HG03159 (cell line): Measurements from ENCODE around the gene TEX264.
A peak's percentile ranks its signal among the peaks of the same experiment; 100 is the strongest.
"Not testable (repeated sequence)": the region's sequence is repeated elsewhere in the genome, so short reads cannot be mapped to it uniquely, and the experiment has no call there.

Experiments used
- ATAC-seq: cut with Tn5 transposase; IDR thresholded peaks from one replicate; pipeline ENCODE4 v1.9.1; 2021; ENCODE audit warnings: mild to moderate bottlenecking, moderate library complexity; ENCODE audit not compliant: unreplicated experiment

Gene TEX264

GRCh38 chr3:51670823-51671733 lies at the start of gene TEX264:
Gene TEX264, plus strand, starts transcription at chr3:51671252. Its CDS starts 3,053 bp downstream, at chr3:51674305.
- ATAC-seq = peak; percentile 69

GRCh38 chr3:51622413-51622812 lies 48.6 kb upstream of the TEX264 start:
- no peak for ATAC-seq

GRCh38 chr3:51622868-51623267 lies 48.2 kb upstream of the TEX264 start:
- no peak for ATAC-seq

- ATAC-seq = no peak
Measured at GRCh38 chr3:51630513-51630912, 40.5 kb upstream of the TEX264 start.

GRCh38 chr3:51637144-51637940 lies 33.7 kb upstream of the TEX264 start:
- no peak for ATAC-seq

- ATAC-seq = peak; percentile 67
Measured at GRCh38 chr3:51637941-51638471, 33.0 kb upstream of the TEX264 start.

GRCh38 chr3:51642462-51642861 lies 28.6 kb upstream of the TEX264 start:
- no peak for ATAC-seq

GRCh38 chr3:51646091-51646490 lies 25.0 kb upstream of the TEX264 start:
- no peak for ATAC-seq

- not testable (repeated sequence) for ATAC-seq
Measured at GRCh38 chr3:51652103-51652502, 18.9 kb upstream of the TEX264 start.

GRCh38 chr3:51653409-51653808 lies 17.6 kb upstream of the TEX264 start:
- ATAC-seq = not testable (repeated sequence)

GRCh38 chr3:51657234-51657633 lies 13.8 kb upstream of the TEX264 start:
- no peak for ATAC-seq

- no peak for ATAC-seq
Measured at GRCh38 chr3:51659942-51660341, 11.1 kb upstream of the TEX264 start.

- ATAC-seq = no peak
Measured at GRCh38 chr3:51662456-51662855, 8.6 kb upstream of the TEX264 start.

- no peak for ATAC-seq
Measured at GRCh38 chr3:51668756-51669155, 2.3 kb upstream of the TEX264 start.

GRCh38 chr3:51669241-51670052 lies 1.6 kb upstream of the TEX264 start:
- ATAC-seq = no peak

- ATAC-seq = no peak
Measured at GRCh38 chr3:51670053-51670822, 814 bp upstream of the TEX264 start.

- ATAC-seq = peak; percentile 36
Measured at GRCh38 chr3:51671734-51672475, 853 bp downstream of the TEX264 start.

- ATAC-seq = no peak
Measured at GRCh38 chr3:51673181-51673801, 2.2 kb downstream of the TEX264 start.
